Sigmoid colon (tissue), 4 donors: ENCODE data around the gene GGACT.

Experiments
- CTCF ChIP-seq, 4 experiments: fragments of 450-650 bp in 3 of 4; fragments of 200-600 bp in 1 of 4; IDR thresholded peaks; one replicate each; pipeline ENCODE4 v1.5.1; 2016 to 2019; ENCODE audit warnings: antibody characterized with exemption in 4 of 4, mild to moderate bottlenecking in 3 of 4, moderate library complexity in 2 of 4
- EP300 ChIP-seq, 4 donors: sonication (generic); formaldehyde crosslinking; IDR thresholded peaks; one replicate each; pipeline ENCODE4 v1.6.1; 2017; ENCODE audit warnings: antibody characterized with exemption in 4 of 4
- POLR2A ChIP-seq, 2 donors: fragments of 450-650 bp; IDR thresholded peaks; one replicate each; pipeline ENCODE4 v1.6.1; 2016; ENCODE audit warnings: antibody characterized with exemption in 2 of 2, mild to moderate bottlenecking in 2 of 2, moderate library complexity in 2 of 2

DNA sequence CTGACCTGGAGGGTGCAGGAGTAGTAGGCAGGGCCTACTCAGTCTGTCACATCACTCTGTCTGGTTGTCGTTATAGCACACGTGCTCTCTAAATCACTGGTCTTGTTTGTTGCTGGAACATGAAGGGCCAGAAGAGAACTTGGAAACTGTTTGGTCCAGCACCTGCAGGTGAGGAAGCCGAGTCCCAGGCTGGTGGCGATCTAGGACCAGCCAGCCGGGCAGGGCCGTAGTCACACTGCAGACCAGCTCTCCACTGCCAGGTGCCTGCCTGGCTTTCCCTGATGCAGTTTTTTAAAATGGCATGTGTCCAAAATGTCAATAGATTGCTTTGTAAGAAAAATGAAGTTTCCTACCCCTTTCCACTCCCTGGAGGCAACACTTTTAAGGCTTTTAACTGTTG is 53.7 kb downstream of the GGACT start:
- TF ChIP-seq EP300 (IDR thresholded peaks at IDR 0.05) (no peak), CTCF (IDR thresholded peaks at IDR 0.05) (no peak), POLR2A (IDR thresholded peaks at IDR 0.05) (no peak)
